GM10266 (cell line): ENCODE data around the gene TMEM130.
A peak's percentile ranks its signal among the peaks of the same experiment; 100 is the strongest.
"Not testable (repeated sequence)": the region's sequence is repeated elsewhere in the genome, so short reads cannot be mapped to it uniquely, and the experiment has no call there.

ENCODE experiments used
- DNase-seq: peaks from one replicate; pipeline ENCODE4 v3.0.0; 2012; ENCODE audit errors: extremely low spot score
- CTCF ChIP-seq: IDR thresholded peaks from 2 replicates; pipeline ENCODE4 v1.5.1; 2012; ENCODE audit warnings: mild to moderate bottlenecking, low read depth; ENCODE audit not compliant: control insufficient read depth, insufficient read depth; ENCODE audit errors: missing control alignments

TMEM130 gene

DNA sequence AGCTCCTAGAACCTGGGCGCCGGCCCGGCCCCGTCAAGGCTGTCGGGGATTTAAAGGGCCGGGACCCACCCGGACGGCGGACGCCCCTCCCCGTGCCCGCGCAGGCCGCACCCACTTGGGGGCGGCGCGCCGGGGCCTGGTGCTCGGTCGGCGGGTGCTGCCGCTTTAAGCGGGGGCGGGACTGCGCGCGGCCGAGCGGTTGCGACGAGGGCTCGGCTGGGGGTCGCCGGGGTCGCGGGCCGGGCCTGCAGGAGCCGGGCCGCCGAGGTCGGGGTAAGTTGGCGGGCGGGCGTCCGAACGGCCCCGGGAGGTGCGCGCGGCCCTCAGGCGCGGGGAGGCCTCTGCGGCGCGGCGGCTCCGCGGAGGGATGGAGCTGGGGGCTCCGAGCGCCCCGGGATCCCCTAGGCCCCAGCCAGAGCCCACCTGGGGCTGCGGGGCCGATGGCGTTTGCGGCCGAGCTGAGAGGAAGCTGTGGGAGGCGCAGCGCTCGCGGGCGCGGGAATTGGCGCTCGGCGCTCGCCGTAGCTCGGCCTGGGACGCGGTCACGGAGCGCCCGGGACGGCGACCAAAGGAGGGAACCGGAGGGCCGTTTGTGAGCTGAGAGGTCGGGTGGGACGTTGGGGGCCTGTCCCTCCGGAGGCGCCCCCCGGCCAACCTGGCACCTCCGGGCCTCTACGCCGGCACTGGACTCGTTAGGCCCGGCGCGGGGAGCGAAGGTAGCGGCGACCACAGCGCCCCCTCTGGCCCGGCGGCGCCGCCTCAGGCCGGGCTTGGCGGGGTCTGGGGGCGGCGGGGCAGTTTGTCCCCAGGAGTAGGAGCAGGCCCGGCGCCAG lies 8.8 kb upstream of the TMEM130 start, which contains the start of gene TRRAP:
Gene TRRAP (plus strand): TSS at position 168 of the 833 bp plus-strand sequence. CDS start 2,619 bp downstream, outside the sequence.
- peak; percentile 81 for TF ChIP-seq CTCF
- peak; percentile 91 for DNase-seq

DNA sequence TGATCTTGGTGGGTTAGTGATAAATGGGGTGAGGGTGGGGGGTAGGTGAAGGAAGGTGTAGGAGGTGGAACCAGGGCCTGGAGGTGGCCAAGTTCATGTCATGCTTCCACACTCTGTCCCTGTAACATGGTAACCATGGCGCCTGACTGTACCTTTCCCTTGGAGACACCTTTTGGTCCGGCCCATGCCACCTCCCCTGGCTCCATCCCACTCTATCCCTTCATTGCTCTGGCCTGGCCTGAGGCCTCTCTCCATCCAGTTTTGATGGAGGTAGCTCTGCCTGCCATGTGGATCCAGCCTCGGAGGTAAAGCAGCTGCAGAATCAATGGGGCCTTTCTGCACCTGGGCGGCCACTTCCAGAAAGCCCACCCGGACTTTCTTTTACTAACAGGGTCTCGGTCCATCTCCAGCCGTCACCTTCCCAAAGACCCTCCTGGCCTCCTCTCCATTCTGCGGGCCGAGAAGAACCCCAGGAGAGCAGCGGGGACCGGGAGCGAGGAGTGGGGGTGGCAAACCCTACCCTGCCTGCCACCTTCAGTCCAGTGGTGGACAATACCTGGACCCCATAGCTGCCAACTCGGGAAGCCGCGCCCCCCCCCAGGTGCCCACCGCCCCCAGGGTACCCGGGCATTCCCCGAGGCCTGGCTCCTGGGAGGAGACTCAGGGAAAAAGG lies 8.0 kb upstream of the TMEM130 start:
- DNase-seq, result no peak
- TF ChIP-seq CTCF, result no peak

DNA sequence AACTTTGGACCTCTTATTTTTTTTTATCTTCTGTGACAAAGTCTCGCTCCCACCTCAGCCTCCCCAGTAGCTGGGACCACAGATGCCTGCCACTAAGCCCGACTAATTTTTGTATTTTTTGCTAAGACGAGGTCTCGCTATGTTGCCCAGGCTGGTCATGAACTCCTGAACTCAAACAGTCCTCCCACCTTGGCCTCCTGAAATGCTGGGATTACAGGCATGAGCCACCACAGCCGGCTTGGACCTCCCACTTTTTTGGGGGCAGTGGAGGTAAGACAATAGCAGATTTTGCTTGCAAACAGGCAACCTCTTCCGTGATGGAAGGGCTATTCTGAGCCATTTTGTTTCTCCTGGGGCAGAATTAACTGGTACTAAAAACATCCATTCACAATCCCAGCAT lies 7.3 kb upstream of the TMEM130 start:
- no peak for TF ChIP-seq CTCF
- no peak for DNase-seq

GRCh38 chr7:98875501-98875900 lies 5.7 kb upstream of the TMEM130 start:
- no peak for DNase-seq
- no peak for TF ChIP-seq CTCF

GRCh38 chr7:98874942-98875341 lies 5.1 kb upstream of the TMEM130 start:
- no peak for DNase-seq

DNA sequence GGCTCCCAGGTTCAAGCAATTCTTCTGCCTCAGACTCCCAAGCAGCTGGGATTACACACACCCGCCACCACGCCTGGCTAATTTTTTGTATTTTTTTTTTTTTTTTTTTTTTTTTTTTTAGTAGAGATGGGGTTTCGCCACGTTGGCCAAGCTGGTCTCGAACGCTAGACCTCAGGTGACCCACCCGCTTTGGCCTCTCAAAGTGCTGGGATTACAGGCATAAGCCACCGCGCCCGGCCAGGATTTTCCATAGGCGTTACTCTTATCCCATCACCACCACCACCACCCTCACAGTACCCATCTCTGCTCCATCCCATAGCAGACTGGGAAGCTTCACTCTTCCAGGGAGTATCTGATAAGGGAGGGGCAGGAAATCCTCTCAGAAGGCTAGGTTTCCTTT lies 3.8 kb upstream of the TMEM130 start:
- not testable (repeated sequence) for DNase-seq

More at GRCh38 chr7:98874942-98875341, 5.1 kb upstream of the TMEM130 start:
- no peak for TF ChIP-seq CTCF

DNA sequence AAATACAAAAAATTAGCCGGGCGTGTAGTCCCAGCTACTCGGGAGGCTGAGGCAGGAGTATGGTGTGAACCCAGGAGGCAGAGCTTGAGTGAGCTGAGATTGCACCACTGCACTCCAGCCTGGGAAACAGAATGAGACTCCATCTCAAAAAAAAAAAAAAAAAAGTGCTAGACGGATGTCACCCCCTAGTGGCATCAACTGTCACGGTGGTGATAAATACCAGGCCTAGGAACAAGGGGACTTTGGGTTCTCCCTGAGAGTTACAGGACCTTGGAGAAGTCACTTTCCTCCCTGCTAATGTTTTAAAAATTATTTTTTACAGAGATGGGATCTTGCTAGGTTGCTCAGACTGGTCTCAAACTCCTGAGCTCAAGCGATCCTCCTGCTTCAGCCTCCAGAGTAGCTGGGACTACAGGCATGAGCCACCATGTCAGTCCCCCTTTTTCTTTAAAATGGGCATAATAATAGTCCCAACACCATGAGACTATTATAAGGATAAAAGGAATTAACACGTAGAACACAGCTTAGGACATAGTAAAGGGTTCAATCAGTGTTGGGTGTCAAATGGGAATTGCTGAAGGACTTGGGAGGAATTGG lies 2.6 kb upstream of the TMEM130 start:
- peak; percentile 55 for DNase-seq
- peak; percentile 40 for TF ChIP-seq CTCF
